NCI-H1694 (cell line): ENCODE data around the gene GRAPL.
"Not testable (repeated sequence)": the region's sequence is repeated elsewhere in the genome, so short reads cannot be mapped to it uniquely, and the experiment has no call there.

Experiments used
- DNase-seq: peaks from one replicate; lab custom pipeline; 2025; lab: John Stamatoyannopoulos, UW

Gene GRAPL

DNA sequence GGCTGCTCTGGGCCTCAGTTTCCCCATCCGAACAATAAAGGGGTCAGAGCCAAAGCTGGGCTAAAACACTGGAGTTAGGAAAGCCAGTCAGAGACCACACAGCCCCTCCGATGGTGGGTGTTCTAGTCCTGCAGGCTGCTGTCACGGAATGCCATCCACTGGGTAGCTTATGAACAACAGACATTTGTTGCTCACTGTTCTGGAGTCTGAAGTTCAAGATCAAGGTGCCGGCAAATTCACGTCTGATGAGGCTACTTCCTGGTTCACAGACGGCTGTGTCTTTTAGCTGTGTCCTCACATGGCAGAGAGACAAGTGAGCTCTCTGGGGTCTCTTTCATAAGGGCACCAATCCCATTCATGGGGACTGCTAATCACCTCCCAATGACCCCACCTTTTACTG lies 9.2 kb downstream of the GRAPL start:
- not testable (repeated sequence) for DNase-seq

DNA sequence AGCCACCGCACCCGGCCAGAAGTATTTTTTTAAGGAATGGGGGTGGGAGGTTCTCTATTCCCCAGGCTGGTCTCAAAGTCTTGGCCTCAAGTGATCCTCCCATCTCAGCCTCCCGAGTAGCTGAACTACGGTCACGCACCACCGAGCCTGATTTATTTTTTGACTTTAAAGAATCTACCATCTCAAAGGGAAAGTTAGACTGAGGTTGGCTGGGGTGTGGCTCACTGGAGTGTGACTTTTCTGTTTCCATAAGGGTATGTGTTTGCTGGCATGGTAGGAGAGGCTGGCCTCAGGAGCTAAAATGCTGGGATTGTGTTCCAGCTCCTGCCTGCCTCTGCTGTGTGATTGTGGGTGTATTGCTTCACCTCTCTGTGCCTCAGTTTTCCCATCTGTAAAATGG lies 10.6 kb downstream of the GRAPL start:
- DNase-seq, result not testable (repeated sequence)

DNA sequence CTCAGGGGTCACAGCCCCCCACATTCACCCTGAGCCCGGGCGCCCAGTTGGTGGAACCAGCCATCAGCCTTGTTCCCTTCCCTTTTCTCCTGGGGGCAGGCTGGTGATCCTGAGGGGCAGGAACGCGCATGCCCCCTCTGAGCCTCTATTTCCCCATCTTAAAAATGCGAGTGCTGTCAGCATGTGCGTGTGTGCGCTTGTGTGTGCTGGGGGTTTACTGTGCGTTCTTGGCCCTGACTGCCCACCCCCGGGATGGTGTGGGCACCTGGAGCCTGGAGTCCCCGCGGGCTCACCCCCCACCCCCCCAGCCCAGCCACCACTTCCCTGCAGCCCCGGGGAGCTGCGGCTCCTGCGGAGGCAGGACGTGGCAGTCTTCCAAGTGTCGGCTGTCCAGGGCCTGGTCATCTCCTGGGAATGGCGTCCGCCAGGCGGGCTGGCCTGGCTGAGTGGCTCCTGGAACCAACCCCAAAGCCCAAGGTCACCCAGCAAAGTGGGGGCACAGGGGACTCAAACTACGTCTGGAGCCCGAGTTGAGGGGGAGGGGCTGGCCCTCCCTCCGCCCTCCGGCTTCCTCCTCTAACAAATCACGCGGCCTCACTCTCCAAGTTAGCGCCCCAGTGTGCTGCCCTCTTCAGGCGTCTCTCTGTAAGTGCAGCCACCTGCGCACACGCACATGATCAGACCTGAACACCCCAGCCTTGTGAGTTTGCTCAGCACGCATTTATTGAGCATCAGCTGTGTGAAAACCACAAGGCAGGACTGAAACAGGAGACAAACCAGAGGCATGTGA lies 14.2 kb downstream of the GRAPL start:
- DNase-seq, result not testable (repeated sequence)

DNA sequence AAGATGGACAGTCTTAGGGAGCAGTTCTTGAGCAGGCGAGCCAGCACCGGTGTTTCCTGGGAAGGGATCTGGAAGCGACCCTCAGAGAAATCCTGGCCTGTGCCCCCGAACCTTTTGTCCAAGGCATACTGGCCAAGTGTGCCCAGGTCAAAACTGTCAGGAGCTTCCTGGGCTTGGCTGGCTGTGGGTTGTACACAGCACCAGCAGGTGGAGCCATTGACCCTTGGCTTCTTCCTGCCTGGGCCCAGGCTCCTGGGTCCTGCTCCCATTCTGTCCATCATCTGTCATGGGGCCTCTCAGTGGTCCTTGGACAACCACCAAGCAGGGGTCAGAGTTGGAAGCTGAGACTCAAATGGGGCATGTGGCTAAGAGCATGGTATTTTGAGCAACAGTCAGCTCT lies 15.0 kb downstream of the GRAPL start:
- not testable (repeated sequence) for DNase-seq

DNA sequence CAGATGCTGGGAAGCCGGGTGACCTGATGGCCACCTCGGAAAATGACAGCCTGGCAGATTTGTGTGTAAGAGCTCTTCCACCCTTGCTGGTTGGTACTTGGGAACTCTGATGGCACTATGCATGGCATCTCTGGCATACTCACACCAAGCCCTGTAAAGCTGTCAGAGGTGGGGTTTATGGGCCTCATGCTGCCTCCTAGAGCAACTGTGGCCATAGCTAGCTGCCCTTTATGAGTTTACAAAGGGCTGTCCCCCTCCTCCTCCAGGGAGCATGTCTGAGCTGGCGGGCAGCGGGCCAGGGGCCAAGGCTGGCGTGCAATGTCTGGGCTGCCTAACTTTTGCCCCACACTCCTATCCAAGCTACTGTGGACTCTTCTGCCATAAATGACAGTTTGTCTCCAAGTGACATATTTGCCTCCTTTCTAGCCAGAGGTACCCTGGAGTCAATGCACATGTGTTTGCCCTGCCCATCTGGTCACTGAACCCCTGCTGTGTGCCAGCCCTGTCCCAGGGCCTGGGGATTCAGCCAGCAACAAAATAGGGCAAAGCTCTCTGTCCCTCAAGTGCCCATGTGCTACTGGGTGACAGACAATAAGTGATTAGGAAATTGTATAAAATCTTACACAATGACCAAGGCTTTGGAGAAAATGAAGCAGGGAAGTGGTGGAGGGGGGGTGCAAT lies 15.8 kb downstream of the GRAPL start:
- not testable (repeated sequence) for DNase-seq

DNA sequence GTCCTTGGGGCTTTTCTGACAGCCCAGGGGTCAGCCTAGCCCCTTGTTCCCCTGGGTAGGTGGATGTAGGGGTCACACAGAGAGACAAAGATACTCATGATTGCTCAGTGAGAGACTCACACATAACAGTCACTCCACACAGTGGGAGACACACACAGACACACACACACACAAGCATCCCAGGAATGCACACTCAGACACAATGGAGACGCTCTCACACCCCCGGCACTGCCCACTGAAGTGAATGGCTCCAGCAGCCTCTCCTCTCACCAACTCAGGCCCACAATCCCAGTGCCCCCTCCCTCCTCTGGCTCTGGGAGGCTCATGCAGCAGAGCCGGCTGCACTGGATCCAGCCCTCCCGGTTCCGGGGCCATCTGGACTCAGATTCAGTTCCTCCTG lies 17.0 kb downstream of the GRAPL start:
- not testable (repeated sequence) for DNase-seq

DNA sequence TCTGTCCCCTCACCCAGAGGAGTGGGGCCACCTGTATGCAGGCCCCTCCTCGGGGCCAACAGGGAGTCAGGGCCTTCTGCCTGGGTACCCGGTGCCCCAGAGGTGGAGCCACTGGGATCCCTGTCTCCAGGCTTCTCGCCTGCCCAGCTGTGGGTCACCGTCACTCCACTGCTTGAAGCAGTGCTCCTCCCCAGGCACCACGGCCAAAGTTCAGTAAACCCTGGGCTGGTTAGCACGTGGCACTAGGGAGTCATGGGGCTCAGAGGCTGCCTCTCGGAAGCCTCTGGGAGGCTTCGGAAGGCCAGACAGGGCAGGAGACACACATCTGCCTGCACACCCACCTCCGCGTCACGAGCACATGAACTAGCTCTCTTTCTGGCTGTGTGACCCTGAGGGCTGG lies 18.1 kb downstream of the GRAPL start:
- DNase-seq, result not testable (repeated sequence)

DNA sequence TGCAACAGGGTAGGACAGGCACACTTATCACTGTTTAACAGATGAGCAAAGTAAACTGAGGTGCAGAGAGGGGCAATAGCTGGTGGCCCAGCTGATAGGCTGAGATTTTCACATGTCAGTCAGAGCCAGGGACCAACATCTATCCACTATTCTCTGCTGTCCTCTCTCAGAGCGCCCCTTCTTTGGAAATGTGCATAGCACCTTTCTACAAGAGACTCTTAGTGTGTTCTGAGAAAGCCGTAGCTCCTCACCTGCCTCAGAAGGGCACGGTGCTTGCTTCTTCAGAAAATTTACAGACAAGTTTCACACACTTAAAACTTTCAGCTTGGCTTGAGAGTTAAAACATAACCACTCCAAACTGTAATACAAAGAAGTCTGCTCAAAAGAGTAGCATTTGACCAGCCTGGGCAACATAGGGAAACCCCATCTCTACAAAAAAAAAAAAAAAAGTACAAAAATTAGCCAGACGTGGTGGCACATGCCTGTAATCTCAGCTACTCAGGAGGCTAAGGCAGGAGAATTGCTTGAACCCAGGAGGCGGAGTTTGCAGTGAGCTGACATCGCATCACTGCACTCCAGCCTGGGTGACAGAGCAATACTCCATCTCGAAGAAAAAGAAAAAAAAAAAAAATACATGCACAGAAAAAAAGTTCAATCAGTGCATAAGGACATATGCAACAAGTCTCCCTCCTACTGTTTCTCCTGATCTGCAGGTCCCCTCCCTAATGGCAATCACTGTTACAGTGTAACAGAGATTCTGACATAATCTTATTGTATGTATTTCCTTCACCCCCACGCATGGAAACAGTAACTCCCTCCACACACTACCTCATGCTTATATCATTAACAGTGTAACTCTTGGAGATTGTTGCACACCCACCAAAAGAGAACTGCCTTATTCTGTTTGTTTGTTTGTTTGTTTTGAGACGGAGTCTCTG lies 23.6 kb downstream of the GRAPL start:
- not testable (repeated sequence) for DNase-seq

DNA sequence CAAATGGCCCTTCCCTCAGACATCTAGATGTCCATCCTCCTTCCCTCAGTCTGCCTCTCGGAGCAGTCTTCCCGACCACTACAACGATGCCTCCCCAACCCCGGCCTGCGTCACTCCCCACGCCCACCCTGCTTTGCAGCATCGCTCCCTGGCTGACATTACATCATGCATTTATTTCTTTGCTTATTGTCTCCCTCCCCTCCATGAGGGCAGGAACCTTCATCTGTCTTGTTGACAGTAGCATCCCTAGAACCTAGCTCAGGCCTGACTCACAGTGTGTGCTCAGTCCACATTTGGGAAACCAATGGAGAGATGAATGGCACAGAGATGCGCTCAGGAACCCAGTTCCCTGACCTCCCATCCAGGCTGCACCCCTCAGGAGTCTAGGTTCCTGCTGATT lies 30.2 kb downstream of the GRAPL start:
- not testable (repeated sequence) for DNase-seq

DNA sequence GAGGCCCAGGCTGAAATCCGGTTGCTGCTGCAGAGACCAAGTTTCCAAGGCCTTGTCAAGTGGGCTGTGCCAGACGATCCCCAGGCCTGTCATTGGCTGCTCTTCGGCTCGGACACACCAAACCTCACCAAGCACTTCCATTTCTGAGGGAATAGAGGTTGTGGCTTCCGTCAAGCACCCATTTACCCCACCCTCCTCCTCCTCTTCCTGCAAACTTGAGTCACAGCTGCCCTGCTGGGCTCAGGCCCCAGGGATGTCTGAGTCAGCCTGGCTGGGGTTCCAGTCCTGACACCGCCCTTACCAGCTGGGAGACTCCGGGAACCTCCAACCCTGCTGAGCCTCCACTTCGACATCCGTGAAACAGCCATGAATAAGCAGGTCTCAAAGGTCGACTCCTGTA lies 31.1 kb downstream of the GRAPL start:
- not testable (repeated sequence) for DNase-seq

DNA sequence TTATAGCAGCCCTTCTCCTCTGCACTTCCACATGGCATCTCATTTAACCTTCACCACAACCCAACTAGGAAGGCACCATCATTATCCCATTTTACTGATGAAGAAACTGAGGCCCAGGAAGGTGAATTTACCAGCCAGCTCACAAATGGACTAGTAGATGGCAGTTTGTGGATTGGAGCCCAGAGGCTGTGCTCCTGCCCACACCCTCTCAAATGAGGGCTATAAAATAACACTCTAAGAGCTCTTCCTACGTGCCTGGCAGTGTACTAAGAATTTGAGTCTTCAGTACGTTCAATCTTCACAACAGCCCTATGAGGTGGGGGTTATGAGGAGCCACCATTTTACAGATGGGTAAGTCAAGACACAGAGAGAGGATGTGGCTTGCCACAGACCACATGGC lies 31.5 kb downstream of the GRAPL start:
- not testable (repeated sequence) for DNase-seq

DNA sequence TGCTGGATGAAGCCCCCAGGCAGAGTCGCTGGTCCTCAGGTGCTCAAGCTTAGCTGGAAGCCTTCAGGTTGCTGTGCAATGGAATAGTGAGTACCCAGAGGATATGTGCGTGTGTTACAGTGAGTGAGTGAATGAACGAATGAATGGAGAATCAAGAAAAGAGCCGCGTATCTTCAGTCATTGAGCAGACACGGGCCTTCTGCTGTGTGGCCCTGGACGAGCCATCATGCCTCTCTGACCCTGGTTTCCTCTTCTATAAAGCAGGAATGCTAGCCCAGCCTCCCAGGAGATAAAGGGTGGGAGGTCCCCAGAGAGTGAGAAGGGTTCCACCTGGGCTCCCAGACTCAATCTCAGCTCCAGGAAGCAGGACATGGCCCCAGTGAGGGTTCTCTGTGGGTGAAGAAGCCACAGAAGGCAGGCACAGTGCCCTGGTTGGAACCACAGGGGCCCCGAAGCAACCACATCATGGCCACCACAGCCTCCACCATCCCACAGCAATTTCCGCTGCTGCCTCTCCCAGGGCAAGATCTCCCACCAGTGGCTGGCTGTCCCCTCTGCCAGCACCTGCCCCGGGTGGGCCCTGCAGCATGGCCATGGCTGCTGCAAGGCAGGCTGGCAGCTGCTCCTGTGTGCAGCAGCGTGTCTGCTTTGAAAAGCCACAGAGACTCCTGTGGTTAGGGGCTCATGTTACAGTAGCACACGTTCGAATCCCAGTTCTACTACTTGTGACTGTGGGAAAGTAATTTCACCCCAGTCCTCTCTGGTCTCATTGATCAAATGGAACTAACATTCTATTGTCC lies 34.1 kb downstream of the GRAPL start:
- DNase-seq, result not testable (repeated sequence)

DNA sequence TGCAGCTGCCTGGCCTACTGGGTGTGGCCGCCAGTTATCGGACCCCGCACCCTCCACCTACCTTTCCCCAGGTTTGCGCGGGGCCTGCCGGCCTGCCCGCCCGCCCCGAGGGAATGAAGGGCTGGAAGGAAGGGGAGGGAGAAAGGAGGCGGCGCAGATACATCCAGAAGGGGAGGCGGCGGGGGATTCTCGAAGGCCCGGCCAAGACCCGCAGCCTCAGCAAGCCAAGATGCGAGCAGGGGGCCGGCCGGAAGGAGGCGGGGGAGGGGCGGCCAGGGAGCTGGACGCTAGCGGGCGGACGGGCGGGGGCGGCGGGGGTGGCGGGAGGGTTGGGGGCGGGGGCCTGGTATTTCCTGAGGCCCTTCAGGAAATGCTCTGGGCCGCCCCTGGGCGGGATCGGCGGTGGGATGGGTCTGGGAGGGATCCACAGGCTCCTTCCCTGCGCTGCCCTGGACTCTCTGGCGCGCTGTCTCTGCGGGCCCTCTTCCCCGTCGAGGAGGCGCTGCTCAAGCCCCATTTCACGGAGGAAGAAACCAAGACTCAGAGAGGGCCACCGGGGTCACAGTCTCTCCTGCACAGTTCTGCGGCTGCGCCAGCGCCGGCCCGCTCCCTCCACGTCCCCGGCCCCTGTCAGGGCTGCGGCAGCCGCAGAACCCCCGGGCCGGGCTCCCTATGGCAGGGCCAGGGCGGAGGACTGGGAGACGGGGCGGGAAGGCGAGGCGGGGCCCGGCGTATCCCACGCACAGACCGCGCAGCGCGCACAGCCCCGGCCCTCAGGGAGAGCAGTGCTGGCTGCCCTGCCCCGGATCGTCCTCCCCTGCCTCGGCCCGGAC lies 35.2 kb downstream of the GRAPL start:
- DNase-seq, result not testable (repeated sequence)

DNA sequence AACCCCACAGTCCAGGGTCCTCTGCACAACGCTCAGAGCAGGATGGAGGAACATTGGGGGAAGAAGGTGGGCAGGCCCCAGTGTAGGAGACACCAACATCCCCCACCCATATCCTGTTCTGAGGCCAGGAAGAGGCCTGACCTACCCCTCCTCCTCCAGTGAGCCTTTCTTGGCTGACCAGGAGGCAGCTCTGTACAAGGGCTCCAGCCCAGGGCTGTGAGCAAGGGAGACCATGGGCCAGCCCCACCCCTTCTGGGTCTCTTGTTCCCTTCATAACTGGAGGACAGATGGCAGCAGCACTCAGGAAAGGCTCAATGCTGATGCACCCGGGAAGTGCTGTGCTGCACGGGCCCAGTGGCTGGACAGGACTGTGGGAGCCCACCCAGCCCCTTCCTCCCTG lies 47.0 kb downstream of the GRAPL start:
- not testable (repeated sequence) for DNase-seq

DNA sequence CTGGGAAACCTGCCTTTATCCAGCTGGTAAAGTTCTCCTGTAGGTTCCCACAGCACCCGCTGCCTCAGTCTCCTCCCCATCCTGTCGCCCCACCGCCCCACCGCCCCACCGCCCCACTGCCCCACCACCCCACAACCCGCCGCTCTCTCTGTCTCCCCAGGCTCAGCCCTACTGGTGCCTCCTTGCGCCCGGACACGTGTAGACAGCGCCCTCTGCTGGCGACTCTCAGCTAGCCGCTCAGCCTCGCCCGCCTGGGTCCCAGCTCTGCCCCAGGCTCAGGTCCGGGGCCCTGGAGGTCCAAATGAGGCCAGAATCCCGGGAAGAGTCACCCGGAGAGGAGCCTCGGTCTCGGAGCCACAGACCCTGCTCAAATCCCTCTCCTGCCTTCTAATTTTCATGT lies 48.0 kb downstream of the GRAPL start:
- not testable (repeated sequence) for DNase-seq

DNA sequence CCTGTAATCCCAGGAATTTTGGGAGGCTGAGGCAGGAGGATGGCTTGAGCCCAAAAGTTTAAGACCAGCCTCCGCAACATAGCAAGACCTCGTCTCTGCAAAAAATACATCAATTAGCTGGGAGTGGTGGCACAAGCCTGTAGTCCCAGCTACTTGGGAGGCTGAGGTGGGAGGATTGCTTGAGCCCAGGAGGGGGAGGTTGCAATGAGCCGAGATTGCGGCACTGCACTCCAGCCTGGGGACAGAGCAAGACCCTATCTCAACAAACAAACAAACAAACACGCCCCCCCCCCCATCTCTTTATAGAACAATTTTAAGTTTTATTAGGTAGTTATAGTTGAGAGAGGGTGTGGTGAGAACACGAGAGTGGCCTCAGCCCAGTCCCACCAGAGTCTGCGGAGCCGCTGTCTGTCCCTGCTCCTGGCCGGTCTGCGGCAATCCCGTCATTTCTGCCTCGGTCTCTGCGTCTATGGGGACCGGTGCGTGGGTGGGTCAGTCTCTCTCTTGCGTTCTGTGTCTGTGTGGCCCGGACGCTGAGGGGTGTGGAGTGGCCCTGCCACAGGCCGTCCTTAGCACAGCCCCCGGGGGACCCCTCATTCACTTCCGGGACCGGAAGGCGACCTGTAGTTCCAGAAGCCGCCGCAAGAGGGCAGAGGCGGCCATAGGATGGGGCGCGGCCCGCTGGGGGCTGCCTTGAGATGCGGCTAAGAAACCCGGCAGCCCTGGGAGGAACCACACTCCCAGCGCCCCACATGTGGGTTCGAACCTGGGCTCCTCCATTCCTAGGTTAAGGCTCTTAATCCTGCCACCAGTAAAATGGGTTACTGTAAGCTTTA lies 53.9 kb downstream of the GRAPL start:
- DNase-seq, result not testable (repeated sequence)

DNA sequence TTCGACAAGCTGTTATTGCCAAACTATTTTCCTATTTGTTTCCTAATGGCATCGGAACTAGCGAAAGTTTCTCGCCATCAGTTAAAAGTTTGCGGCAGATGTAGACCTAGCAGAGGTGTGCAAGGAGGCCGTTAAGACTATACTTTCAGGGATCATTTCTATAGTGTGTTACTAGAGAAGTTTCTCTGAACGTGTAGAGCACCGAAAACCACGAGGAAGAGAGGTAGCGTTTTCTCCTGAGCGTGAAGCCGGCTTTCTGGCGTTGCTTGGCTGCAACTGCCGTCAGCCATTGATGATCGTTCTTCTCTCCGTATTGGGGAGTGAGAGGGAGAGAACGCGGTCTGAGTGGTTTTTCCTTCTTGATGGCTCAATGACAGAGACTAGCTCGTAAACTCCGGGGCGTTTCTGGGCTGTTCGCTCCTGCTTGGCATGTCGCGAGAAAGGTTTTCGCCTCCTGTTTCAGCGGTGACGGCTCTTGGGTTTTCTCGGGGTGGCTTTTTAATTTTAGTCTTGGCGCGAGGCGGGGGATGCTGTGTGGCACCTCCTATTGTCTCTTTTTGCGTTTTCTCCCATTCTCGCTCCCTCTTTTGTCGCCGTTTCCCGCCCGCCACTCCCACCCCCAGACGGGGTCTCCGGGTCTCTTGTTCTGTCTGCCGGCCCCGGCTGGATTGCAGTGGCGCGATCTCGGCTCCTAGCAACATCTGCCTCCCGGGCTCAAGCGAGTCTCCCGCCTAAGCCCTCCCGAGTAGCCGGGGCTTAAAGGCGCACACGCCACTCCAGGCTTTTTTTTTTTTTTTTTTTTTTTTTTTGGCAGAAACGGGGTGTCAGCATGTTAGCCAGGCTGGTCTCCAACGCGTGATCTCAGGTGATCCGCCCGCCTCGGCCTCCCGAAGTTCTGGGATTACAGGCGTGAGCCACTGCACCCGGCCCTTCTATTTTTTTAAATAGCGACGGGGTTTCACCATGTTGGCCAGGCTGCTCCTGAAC lies 60.8 kb downstream of the GRAPL start:
- DNase-seq, result not testable (repeated sequence)
